Upper lobe of left lung (tissue), 6 donors: ENCODE data around the gene CENPM. TPM values are rescaled to one million over a fixed set of nuclear protein-coding genes. Genes with fewer than 3 reads are reported as not detected.
A peak's percentile ranks its signal among the peaks of the same experiment; 100 is the strongest.

Source experiments
- ATAC-seq, 2 donors: fragments of 200-7000 bp; cut with Tn5 transposase; one replicate each; pipeline ENCODE4 v1.9.1; 2022; ENCODE audit warnings: mild to moderate bottlenecking in 2 of 2, moderate library complexity in 2 of 2; ENCODE audit not compliant: low FRiP score in 2 of 2
- DNase-seq, 2 donors: peaks; one replicate each; pipeline ENCODE4 v3.0.0-alpha.2; 2019 to 2020
- H3K27ac ChIP-seq, 4 donors: fragments of 200-600 bp; sonication (generic); one replicate each; pipeline ENCODE4 v1.5.1; 2016 to 2019
- H3K27me3 ChIP-seq, 4 donors: fragments of 200-600 bp; sonication (generic); one replicate each; pipeline ENCODE4 v1.5.1; 2017 to 2019
- H3K36me3 ChIP-seq, 4 donors: fragments of 200-600 bp; sonication (generic); one replicate each; pipeline ENCODE4 v1.5.1; 2016 to 2019
- H3K4me1 ChIP-seq, 4 donors: fragments of 200-600 bp; sonication (generic); one replicate each; pipeline ENCODE4 v1.5.1; 2018 to 2019
- H3K4me3 ChIP-seq, 4 donors: fragments of 200-600 bp; sonication (generic); one replicate each; pipeline ENCODE4 v1.5.1; 2017 to 2019; ENCODE audit warnings: mild to moderate bottlenecking in 2 of 4, moderate library complexity in 1 of 4
- H3K9me3 ChIP-seq, 4 donors: fragments of 200-600 bp; sonication (generic); one replicate each; pipeline ENCODE4 v1.5.1; 2018 to 2019
- CTCF ChIP-seq, 6 experiments: fragments of 450-650 bp in 4 of 6; fragments of 200-600 bp in 2 of 6; sonication (generic) in 2 of 6; IDR thresholded peaks; one replicate each; pipeline ENCODE4 v1.5.1; 2016 to 2019; ENCODE audit warnings: antibody characterized with exemption in 6 of 6
- EP300 ChIP-seq, 4 donors: sonication (generic); formaldehyde crosslinking; IDR thresholded peaks; one replicate each; pipeline ENCODE4 v1.5.1; 2017; ENCODE audit warnings: antibody characterized with exemption in 4 of 4, control low read depth in 2 of 4
- POLR2A ChIP-seq, 4 donors: fragments of 450-650 bp; IDR thresholded peaks; one replicate each; pipeline ENCODE4 v1.5.1; 2016 to 2017; ENCODE audit warnings: antibody characterized with exemption in 4 of 4, mild to moderate bottlenecking in 2 of 4
- POLR2AphosphoS5 ChIP-seq, 2 donors: sonication (generic); formaldehyde crosslinking; IDR thresholded peaks; one replicate each; pipeline ENCODE4 v1.5.1; 2017; ENCODE audit warnings: antibody characterized with exemption in 2 of 2
- WGBS, 2 donors: methylation state at CpG; one replicate each; pipeline ENCODE4 v1.1.5; 2017 to 2018; 5-methylcytosine and 5-hydroxymethylcytosine counted together
- total RNA-seq, 6 donors: library from RNA; depleted of rRNA in 4 of 6; stranded (reverse); fragments of >200 nt in 4 of 6; gene quantifications; one replicate each; pipeline versions ENCODE4 v1.1.0 to v1.2.1, GENCODE V29; 2016 to 2021
- donor health status: DM: no; HTN: no; CAD: no; lungs with moderate emphysema.
- donor health status: DM: no; HTN: yes; CAD: no; lungs with severe emphysema.

Gene CENPM
- total RNA-seq, 6 donors from 2014 or later, result 1.9 to 9.9 (median 7.3) TPM; not detected in 1

DNA sequence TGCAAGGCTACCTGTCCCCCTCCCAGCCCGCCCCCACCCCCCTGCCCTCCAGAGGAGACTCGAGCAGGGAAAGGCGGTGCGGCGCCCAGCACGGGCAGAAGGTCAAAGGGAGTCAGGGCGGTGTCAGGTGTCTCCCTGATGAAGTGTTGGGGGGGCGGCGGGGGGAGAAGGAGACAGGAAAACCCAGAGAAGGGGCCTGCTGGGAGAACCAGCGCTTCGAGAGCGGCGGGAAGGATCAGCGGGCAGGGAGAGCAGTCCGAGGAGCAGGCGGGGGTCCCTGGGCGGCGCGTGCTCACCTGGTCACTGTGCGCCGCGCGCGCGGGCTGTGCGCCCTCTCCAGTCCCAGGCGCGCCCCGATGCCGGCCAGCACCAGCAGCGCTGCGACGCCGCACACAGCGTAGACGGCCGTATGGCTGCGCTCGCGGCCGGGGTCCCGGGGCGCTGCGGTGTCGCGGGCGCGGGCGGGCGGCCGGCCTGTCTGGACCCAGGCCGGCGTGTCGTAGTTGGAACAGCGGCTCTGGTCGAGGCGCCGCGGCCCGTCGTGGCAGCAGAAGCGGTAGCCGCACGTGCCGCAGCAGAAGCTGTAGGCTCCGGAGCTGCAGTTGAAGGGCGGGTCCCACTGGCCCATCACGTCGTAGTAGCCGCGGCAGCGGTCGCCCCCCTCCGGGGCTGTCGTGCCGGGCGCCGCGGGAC is 33.0 kb downstream of the CENPM start:
- H3K27me3 ChIP-seq, result peaks cover 0 to 76% (median 62%) of the 10 kb centered on the region in 4 donors

GRCh38 chr22:41913040-41913719 is 33.8 kb downstream of the CENPM start:
- Histone ChIP-seq H3K9me3 (no peaks in the 10 kb centered on the region), H3K36me3 (no peaks in the 10 kb centered on the region), H3K4me1 (peaks cover 35 to 60% (median 41%) of the 10 kb centered on the region in 4 donors), H3K4me3 (no peak overlapping the region), H3K27ac (no peak overlapping the region), H3K27me3 (peaks cover 0 to 76% (median 62%) of the 10 kb centered on the region in 4 donors)
- ATAC-seq, result no peak
- no peak for DNase-seq
- 63 to 71% methylated on average over 2 to 11 of the region's 11 CpGs for WGBS, 2 donors
- TF ChIP-seq POLR2A (IDR thresholded peaks at IDR 0.05) (no peak), CTCF (IDR thresholded peaks at IDR 0.05) (no peak), EP300 (IDR thresholded peaks at IDR 0.05) (no peak), POLR2AphosphoS5 (IDR thresholded peaks at IDR 0.05) (no peak)

More for the DNA sequence above, 33.0 kb downstream of the CENPM start:
- no peaks in the 10 kb centered on the region for H3K36me3 ChIP-seq
- no peak for TF ChIP-seq POLR2A (IDR thresholded peaks at IDR 0.05)
- TF ChIP-seq POLR2AphosphoS5 (IDR thresholded peaks at IDR 0.05), result no peak
- TF ChIP-seq EP300 (IDR thresholded peaks at IDR 0.05), result no peak
- no peak for TF ChIP-seq CTCF (IDR thresholded peaks at IDR 0.05)
- DNase-seq (peak in 1 of 2 donors; percentile 82), ATAC-seq (no peak)
- no peaks in the 10 kb centered on the region for H3K9me3 ChIP-seq
- peaks cover 40 to 57% (median 43%) of the 10 kb centered on the region in 4 donors for H3K4me1 ChIP-seq
- WGBS, 2 donors, result 3 to 5% methylated on average over 11 to 45 of the region's 79 CpGs
- peak overlapping the region in 2 of 4 donors; percentile 28 to 47 for H3K4me3 ChIP-seq
- no peak overlapping the region for H3K27ac ChIP-seq

DNA sequence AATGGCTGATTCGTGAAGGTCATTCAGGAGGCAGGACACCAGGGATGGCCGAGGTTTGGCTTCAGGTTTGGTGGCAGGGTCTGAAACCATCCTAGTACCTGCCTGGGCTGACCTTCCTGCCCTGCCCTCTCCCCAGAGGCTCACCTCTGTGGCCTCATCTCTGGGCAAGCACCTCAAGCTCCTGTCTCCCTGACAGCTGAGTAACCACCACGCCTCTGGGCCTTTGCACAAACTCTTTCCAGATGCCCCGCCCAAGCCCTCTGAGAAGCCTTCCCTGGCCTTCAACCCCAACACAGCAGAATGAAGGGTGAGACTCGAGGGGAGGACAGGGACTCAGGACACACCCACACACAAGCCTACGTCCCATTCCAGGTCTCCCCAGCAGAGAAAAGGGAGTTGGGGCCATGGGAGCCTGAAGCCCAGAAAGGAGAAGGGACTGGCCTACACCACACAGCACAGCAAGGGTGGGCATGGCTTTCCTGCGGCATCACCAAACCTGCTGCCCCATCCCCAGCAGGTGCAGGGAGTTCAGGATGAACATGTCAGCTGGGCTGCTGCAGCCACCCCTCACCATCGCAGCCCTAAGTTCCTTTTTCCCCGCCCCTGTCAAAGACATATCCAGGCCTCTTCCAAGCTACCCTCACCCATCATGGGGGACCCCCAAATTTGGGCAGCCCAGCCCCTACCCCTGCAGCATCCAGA is 34.5 kb downstream of the CENPM start:
- Histone ChIP-seq H3K4me3 (no peak overlapping the region), H3K9me3 (no peaks in the 10 kb centered on the region), H3K27me3 (peaks cover 0 to 72% (median 60%) of the 10 kb centered on the region in 4 donors), H3K27ac (no peak overlapping the region), H3K4me1 (peaks cover 31 to 60% (median 37%) of the 10 kb centered on the region in 4 donors), H3K36me3 (peaks cover 0 to 4% (median under 1%) of the 10 kb centered on the region in 4 donors)
- DNase-seq, result no peak
- 75 to 84% methylated on average over 7 to 9 of the region's 9 CpGs for WGBS, 2 donors
- no peak for ATAC-seq
- TF ChIP-seq POLR2AphosphoS5 (IDR thresholded peaks at IDR 0.05), result no peak

- ATAC-seq, result no peak
- peaks cover 0 to 68% (median 54%) of the 10 kb centered on the region in 4 donors for H3K27me3 ChIP-seq
Measured at GRCh38 chr22:41911001-41911611, 35.8 kb downstream of the CENPM start.

More at GRCh38 chr22:41911001-41911611, 35.8 kb downstream of the CENPM start:
- Histone ChIP-seq H3K27ac (no peak overlapping the region), H3K4me3 (peak overlapping the region in 3 of 4 donors; percentile 28 to 40 (median 38)), H3K9me3 (no peaks in the 10 kb centered on the region), H3K36me3 (peaks cover 0 to 17% (median 8%) of the 10 kb centered on the region in 4 donors), H3K4me1 (peaks cover 31 to 60% (median 37%) of the 10 kb centered on the region in 4 donors)
- 17 to 26% methylated on average over 6 to 14 of the region's 37 CpGs for whole genome bisulfite sequencing, 2 donors
- peak in 1 of 2 donors; percentile 86 for DNase-seq
- no peak for TF ChIP-seq POLR2AphosphoS5 (IDR thresholded peaks at IDR 0.05)
- no peak for TF ChIP-seq POLR2A (IDR thresholded peaks at IDR 0.05)
- no peak for TF ChIP-seq EP300 (IDR thresholded peaks at IDR 0.05)
- TF ChIP-seq CTCF (IDR thresholded peaks at IDR 0.05), result no peak
